ENCODE measurements around the gene TOGARAM2.

Gene TOGARAM2

DNA sequence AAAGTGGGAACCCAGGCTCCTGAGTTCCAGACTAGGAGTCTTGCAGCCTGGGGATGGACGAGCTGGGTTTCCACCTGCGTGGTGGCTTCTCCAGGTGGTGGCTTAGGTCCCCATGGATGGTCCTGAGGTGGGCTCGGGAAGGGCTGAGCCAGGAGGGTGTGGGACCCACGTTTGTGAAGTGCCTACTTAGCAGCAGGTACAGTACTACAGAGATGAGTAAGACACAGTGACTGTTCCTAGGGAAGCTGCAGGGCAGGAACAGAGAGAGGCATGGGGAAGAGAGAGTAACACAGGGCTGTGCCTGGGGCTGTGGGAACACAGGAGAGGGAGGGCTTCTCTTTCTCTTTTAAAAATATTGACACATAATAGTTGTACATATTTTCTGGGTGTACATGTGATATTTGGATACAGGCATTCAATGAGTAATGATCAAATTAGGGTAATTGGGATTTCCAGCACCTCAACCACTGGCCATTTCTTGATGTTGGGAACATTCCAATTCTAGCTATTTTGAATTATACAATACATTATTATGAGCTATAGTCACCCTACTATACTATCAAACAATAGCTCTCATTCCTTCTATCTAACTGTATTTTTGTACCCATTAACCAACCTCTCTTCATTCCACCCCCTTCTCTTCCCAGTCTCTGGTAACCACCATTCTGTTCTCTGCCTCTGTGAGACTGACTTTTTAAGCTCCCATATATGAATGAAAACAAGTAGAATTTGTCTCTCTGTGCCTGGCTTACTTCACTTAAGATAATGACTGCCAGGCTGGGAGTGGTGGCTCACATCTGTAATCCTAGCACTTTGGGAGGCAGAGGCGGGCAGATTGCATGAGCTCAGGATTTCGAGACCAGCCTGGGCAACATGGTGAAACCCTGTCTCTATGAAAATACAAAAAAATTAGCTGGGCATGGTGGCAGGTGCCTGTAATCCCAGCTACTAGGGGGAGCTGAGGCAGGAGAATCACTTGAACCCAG is 15.0 kb downstream of the TOGARAM2 start:
- H3K4me3 ChIP-seq (ENCODE audit: low read depth, low read length) = no peak overlapping the region
- DNase-seq (ENCODE audit: low read depth) = no peak

DNA sequence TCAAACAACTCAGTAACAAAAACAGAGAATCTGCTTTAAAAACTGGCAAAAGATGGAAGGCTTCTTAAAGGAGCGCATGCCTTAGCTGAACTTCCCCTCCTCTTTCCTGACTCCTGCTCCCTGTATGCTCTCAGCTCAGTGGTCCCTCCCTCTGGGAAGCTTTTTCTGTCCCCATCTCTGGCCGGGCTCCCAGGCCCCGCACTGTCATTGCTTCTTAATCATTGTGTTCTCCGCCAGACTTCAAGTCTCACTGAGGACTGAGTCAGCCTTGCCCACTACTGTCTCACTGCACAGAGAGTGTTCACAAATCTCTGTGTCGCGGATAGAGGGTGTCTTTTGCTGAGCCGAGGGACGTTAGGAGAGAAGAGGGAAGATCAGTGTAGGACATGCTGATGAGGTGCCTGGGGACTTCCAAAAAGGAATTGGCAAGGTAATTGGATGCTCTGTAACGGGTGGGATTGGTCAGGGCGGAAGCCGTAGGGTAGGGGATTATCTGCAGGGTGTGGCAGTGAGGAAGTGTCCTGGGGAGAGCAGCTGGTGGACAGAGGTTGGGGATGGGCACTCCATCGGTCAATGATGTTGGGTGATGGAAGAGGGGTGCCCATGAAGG is 16.2 kb downstream of the TOGARAM2 start:
- no peak overlapping the region for H3K4me3 ChIP-seq (ENCODE audit: low read depth, low read length)
- DNase-seq (ENCODE audit: low read depth) = no peak

DNA sequence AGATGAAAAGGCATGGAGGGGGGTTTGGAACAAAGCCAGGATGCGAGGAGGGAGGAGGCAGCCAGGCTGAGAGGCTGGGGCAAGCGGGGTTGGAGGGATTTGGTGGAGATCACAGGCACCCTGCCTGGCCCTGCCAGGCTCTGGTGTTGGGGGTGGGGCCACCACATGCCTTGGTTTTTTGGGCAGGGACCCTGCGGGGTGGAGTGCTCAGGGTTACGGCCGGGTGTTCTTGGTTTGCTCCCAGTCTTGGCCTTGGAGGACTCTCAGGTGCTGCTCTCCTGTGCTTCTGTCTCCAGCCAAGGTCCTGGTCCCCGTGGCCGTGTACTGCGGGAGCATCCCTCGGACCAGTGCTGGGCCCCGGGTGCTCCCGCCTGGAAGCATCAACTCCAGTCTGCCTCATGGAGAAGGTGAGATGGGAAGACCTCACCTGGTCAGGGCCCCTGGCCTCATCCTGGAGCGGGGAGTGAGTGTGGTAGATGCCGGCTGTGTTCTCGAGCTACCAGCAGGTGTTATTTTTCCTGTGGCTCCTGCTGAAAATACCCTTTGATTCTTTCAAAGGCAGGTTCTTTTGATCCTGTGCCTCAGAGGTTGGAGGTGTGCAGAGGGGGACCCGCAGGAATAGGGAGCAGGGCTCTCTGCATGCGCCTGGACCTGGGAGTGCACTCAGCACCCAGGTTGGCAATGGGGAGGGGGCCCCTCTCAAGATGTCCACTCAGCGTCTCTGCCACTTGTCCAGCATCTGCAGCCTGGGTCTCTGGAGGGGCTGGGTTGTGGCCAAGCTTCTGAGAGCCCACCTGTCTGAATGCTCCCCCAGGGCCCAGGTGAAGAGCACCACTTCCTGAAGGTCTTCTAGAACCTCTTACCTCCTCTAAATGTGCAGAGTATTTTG is 17.0 kb downstream of the TOGARAM2 start:
- no peak for DNase-seq (ENCODE audit: low read depth)
- no peak overlapping the region for H3K4me3 ChIP-seq (ENCODE audit: low read depth, low read length)

GRCh38 chr2:29000481-29000880 is 19.4 kb downstream of the TOGARAM2 start:
- no peak overlapping the region for H3K4me3 ChIP-seq (ENCODE audit: low read depth, low read length)

DNA sequence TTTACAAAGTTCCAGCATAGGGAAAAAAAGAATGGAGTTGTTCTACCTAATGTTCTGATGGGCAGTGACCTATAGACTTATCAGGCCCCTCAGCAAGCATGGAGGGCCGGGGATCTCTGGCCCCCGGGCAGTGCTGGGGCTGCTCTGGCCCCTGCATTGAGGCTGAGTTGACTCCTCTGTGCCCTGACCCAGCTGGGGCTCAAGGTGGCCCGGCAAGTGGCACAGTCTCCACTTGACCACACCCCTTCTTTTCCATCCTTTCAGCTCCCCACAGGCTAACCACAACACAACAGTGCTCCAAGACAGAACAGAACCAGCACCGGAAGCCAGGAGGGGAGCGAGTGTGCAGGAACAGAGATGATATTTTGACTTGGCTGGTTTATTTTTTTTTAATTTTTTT is 19.9 kb downstream of the TOGARAM2 start:
- H3K4me3 ChIP-seq (ENCODE audit: low read depth, low read length) = no peak overlapping the region
- DNase-seq (ENCODE audit: low read depth) = no peak

More at GRCh38 chr2:29000481-29000880, 19.4 kb downstream of the TOGARAM2 start:
- DNase-seq (ENCODE audit: low read depth) = no peak

GRCh38 chr2:29001806-29002205 is 20.7 kb downstream of the TOGARAM2 start:
- no peak overlapping the region for H3K4me3 ChIP-seq (ENCODE audit: low read depth, low read length)
- no peak for DNase-seq (ENCODE audit: low read depth)

- no peak for DNase-seq (ENCODE audit: low read depth)
Measured at GRCh38 chr2:29004755-29005154, 23.7 kb downstream of the TOGARAM2 start.

DNA sequence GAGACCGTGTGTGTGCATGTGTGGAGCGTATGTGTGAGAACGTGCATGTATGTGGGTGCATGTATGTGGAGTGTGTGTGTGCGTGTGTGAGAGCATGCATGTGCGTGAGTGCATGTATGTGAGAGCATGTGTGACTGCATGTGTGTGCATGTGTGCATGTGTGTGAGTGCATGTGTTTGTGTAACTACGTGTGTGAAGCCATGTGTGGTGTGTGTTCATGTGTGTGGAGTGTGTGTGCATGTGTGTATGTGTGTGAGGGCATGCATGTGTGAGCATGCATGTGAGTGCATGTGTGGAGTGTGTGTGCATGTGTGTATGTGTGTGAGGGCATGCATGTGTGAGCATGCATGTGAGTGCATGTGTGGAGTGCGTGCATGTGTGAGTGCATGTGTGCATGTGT is 24.2 kb downstream of the TOGARAM2 start:
- DNase-seq (ENCODE audit: low read depth) = no peak
- no peak overlapping the region for H3K4me3 ChIP-seq (ENCODE audit: low read depth, low read length)

More at GRCh38 chr2:29004755-29005154, 23.7 kb downstream of the TOGARAM2 start:
- H3K4me3 ChIP-seq (ENCODE audit: low read depth, low read length) = no peak overlapping the region

GRCh38 chr2:29006092-29006979 is 25.2 kb downstream of the TOGARAM2 start:
- H3K4me3 ChIP-seq (ENCODE audit: low read depth, low read length) = no peak overlapping the region
- no peak for DNase-seq (ENCODE audit: low read depth)

GRCh38 chr2:29006980-29007301 is 25.8 kb downstream of the TOGARAM2 start:
- DNase-seq (ENCODE audit: low read depth) = no peak
- no peak overlapping the region for H3K4me3 ChIP-seq (ENCODE audit: low read depth, low read length)

DNA sequence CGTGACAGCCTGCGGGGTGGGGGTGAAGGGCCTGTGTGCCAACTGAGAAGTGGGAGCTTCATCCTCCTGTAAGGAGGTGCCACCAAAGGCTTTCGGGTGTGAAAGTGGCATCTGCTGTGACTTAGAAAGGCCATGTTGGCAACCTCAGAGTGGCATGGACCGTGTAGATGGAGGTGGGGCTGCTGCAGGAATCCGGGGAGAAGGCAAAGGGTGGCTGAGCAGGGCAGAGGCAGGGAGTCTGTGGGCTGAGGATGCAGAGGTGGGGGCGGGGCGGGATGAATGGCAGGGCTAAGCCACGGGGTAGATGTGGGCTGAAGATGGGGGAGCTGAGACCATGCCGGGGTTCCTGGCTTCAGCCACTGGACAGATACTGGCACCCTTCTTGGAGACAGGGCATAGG is 28.2 kb downstream of the TOGARAM2 start:
- no peak overlapping the region for H3K4me3 ChIP-seq (ENCODE audit: low read depth, low read length)
- no peak for DNase-seq (ENCODE audit: low read depth)

- DNase-seq (ENCODE audit: low read depth) = no peak
- no peak overlapping the region for H3K4me3 ChIP-seq (ENCODE audit: low read depth, low read length)
Measured at GRCh38 chr2:29009711-29010677, 28.9 kb downstream of the TOGARAM2 start.

GRCh38 chr2:29010946-29011345 is 29.8 kb downstream of the TOGARAM2 start:
- H3K4me3 ChIP-seq (ENCODE audit: low read depth, low read length) = no peak overlapping the region
- DNase-seq (ENCODE audit: low read depth) = peak; percentile 80

GRCh38 chr2:29011418-29012060 is 30.4 kb downstream of the TOGARAM2 start:
- H3K4me3 ChIP-seq (ENCODE audit: low read depth, low read length) = no peak overlapping the region
- DNase-seq (ENCODE audit: low read depth) = peak; percentile 54

- peak; percentile 38 for DNase-seq (ENCODE audit: low read depth)
- H3K4me3 ChIP-seq (ENCODE audit: low read depth, low read length) = no peak overlapping the region
Measured at GRCh38 chr2:29012211-29012681, 31.1 kb downstream of the TOGARAM2 start.

- DNase-seq (ENCODE audit: low read depth) = no peak
- no peak overlapping the region for H3K4me3 ChIP-seq (ENCODE audit: low read depth, low read length)
Measured at GRCh38 chr2:29013057-29013780, 32.1 kb downstream of the TOGARAM2 start.

GRCh38 chr2:29014331-29014730 is 33.2 kb downstream of the TOGARAM2 start:
- no peak for DNase-seq (ENCODE audit: low read depth)
- H3K4me3 ChIP-seq (ENCODE audit: low read depth, low read length) = no peak overlapping the region
